Right lobe of liver (tissue), 6 donors: ENCODE data around the gene KDM3A. TPM values are rescaled to one million over a fixed set of nuclear protein-coding genes. Genes with fewer than 3 reads are reported as not detected.

Experiments
- ATAC-seq, 4 donors: fragments of 200-7000 bp; cut with Tn5 transposase; one replicate each; pipeline ENCODE4 v1.9.1; 2020; ENCODE audit warnings: mild to moderate bottlenecking in 4 of 4, moderate library complexity in 4 of 4
- DNase-seq, 3 donors: peaks; one replicate each; pipeline ENCODE4 v3.0.0-alpha.2; 2020
- H3K27ac ChIP-seq, 3 donors: fragments of 200-600 bp; one replicate each; pipeline ENCODE4 v1.8.0; 2022
- H3K27me3 ChIP-seq, 2 donors: fragments of 200-600 bp; one replicate each; pipeline ENCODE4 v1.8.0; 2022
- H3K36me3 ChIP-seq, 4 donors: fragments of 200-600 bp; sonication (generic) in 1 of 4; one replicate each; pipeline versions ENCODE4 v1.5.1 to v1.8.0; 2017 to 2022; ENCODE audit warnings: control low read depth in 1 of 4
- H3K4me1 ChIP-seq, 4 donors: fragments of 200-600 bp; sonication (generic) in 1 of 4; one replicate each; pipeline versions ENCODE4 v1.5.1 to v1.8.0; 2017 to 2022; ENCODE audit warnings: control low read depth in 1 of 4
- H3K4me3 ChIP-seq, 3 donors: fragments of 200-600 bp; one replicate each; pipeline ENCODE4 v1.8.0; 2022
- H3K9me3 ChIP-seq, 4 donors: fragments of 200-600 bp; sonication (generic) in 1 of 4; one replicate each; pipeline versions ENCODE4 v1.5.1 to v1.8.0; 2017 to 2022; ENCODE audit warnings: control low read depth in 1 of 4
- CTCF ChIP-seq, 4 donors: fragments of 200-600 bp in 3 of 4; fragments of 450-650 bp in 1 of 4; IDR thresholded peaks; one replicate each; pipeline versions ENCODE4 v1.5.1 to v1.8.0; 2016 to 2022; ENCODE audit warnings: antibody characterized with exemption in 4 of 4, mild to moderate bottlenecking in 2 of 4
- POLR2A ChIP-seq: fragments of 450-650 bp; IDR thresholded peaks from one replicate; pipeline ENCODE4 v1.6.1; 2017; ENCODE audit warnings: antibody characterized with exemption, mild to moderate bottlenecking
- WGBS: methylation state at CpG from one replicate; pipeline ENCODE4 v1.1.6; 2018; ENCODE audit warnings: low coverage, low lambda C conversion rate; ENCODE audit not compliant: insufficient coverage; ENCODE audit errors: missing lambda C conversion rate; 5-methylcytosine and 5-hydroxymethylcytosine counted together
- intact Hi-C, 2 donors: fragments of 100-400 bp; cut with DNase I; formaldehyde crosslinking; loops; one replicate each; pipeline versions ENCODE4 v1.11.2 to v1.14.1; 2022
- long read RNA-seq: library from polyadenylated mRNA; unstranded; transcript quantifications from one replicate; pipeline ENCODE4 v2.0.0, GENCODE V29; 2019
- total RNA-seq, 6 experiments: library from RNA; depleted of rRNA in 2 of 6; stranded (reverse); fragments of >200 nt in 2 of 6; fragmentation: NEBNext Ultra II Directional in 3 of 6; extraction: Animal tissue kit (Norgen Biotek cat#: 25700) in 3 of 6; gene quantifications; one replicate each; pipeline versions ENCODE4 v1.1.0 to v1.2.4, GENCODE V29; 2016 to 2023
- donor health status: DM: no; HTN: yes; CAD: no.
- donor health status: DM: no; HTN: no; CAD: no.
- donor health status: DM: no; HTN: no; CAD: no.
- donor health status: DM: no; HTN: yes; CAD: no.
- donor health status: DM: no; HTN: yes; CAD: no.

The KDM3A gene
- total RNA-seq, result 10 to 100 TPM in 5 of 6 experiments, 1 to 10 TPM in 1; 7.2 to 40.8 (median 13.6) TPM
- long read RNA-seq, result 0 reads

GRCh38 chr2:86440631-86441391, at the start of gene KDM3A:
Gene KDM3A (plus strand): TSS chr2:86441371. CDS start chr2:86442048, 677 bp downstream.
- 0% methylated on average over 42 of the region's 51 CpGs for WGBS
- intact Hi-C loops, result no loop called here
- TF ChIP-seq CTCF (IDR thresholded peaks at IDR 0.05) (no peak), POLR2A (no peak)
- Histone ChIP-seq H3K4me3 (peak within 1 kb of the TSS; percentile 65 to 77 (median 70)), H3K27me3 (no peaks in the 10 kb centered on the region), H3K27ac (peak within 1 kb of the TSS; percentile 82 to 98 (median 89)), H3K36me3 (no peaks in the 10 kb centered on the region), H3K9me3 (peaks cover 0 to 26% (median under 1%) of the 10 kb centered on the region in 4 donors), H3K4me1 (peaks cover 0 to 17% (median 5%) of the 10 kb centered on the region in 4 donors)
- ATAC-seq (peak; percentile 87 to 97 (median 92)), DNase-seq (peak; percentile 99 to 100 (median 100))

GRCh38 chr2:86392873-86393518, 48.2 kb upstream of the KDM3A start:
- DNase-seq (no peak), ATAC-seq (no peak)
- H3K27me3 ChIP-seq, result no peaks in the 10 kb centered on the region
- 85% methylated on average over 6 of the region's 6 CpGs for WGBS
- no peak for TF ChIP-seq CTCF (IDR thresholded peaks at IDR 0.05)
- H3K9me3 ChIP-seq, result no peaks in the 10 kb centered on the region
- intact Hi-C loops, result no loop called here
- no peaks in the 10 kb centered on the region for H3K36me3 ChIP-seq
- H3K4me3 ChIP-seq, result no peak overlapping the region
- no peaks in the 10 kb centered on the region for H3K4me1 ChIP-seq
- H3K27ac ChIP-seq, result no peak overlapping the region

GRCh38 chr2:86393521-86394491, 47.4 kb upstream of the KDM3A start:
- peak in 2 of 4 donors; percentile 23 to 81 for ATAC-seq
- intact Hi-C loops, result no loop called here
- Histone ChIP-seq H3K9me3 (no peaks in the 10 kb centered on the region), H3K36me3 (no peaks in the 10 kb centered on the region), H3K27ac (no peak overlapping the region), H3K27me3 (no peaks in the 10 kb centered on the region), H3K4me1 (no peaks in the 10 kb centered on the region), H3K4me3 (no peak overlapping the region)
- TF ChIP-seq POLR2A (no peak), CTCF (IDR thresholded peaks at IDR 0.05) (no peak)
- no peak for DNase-seq
- 43% methylated on average over 1 of the region's 1 CpG for WGBS

- Histone ChIP-seq H3K9me3 (no peaks in the 10 kb centered on the region), H3K27me3 (no peaks in the 10 kb centered on the region), H3K4me3 (no peak overlapping the region), H3K36me3 (no peaks in the 10 kb centered on the region), H3K4me1 (no peaks in the 10 kb centered on the region), H3K27ac (no peak overlapping the region)
- intact Hi-C loops, result no loop called here
- peak in 1 of 3 donors; percentile 51 for DNase-seq
- 59% methylated on average over 6 of the region's 6 CpGs for WGBS
- peak; percentile 57 to 85 (median 75) for ATAC-seq
- TF ChIP-seq POLR2A (no peak), CTCF (IDR thresholded peaks at IDR 0.05) (peak; percentile 11 to 37 (median 25))
Observed at GRCh38 chr2:86396291-86396785, 44.8 kb upstream of the KDM3A start.
